GM10248 (cell line): Measurements from ENCODE around the gene LCAT.

Experiments used
- CTCF ChIA-PET: fragments of 300-600 bp; sonication (Branson Sonifier 250); formaldehyde crosslinking; extraction: SDS; loops from one replicate; lab custom pipeline; 2021; ENCODE audit warnings: antibody characterized with exemption; lab: Yijun Ruan, JAX
- POLR2A ChIA-PET: fragments of 350-650 bp; sonication (Branson Sonifier 250); formaldehyde crosslinking; extraction: SDS; loops from one replicate; lab custom pipeline; 2020; ENCODE audit warnings: antibody characterized with exemption; lab: Yijun Ruan, JAX
- DNase-seq: peaks from one replicate; pipeline ENCODE4 v3.0.0; 2012; ENCODE audit errors: extremely low spot score
- CTCF ChIP-seq: IDR thresholded peaks from 2 replicates; pipeline ENCODE4 v1.5.1; 2012; ENCODE audit warnings: mild to moderate bottlenecking, low read depth; ENCODE audit errors: extremely low read depth, missing control alignments, control extremely low read depth

LCAT gene

DNA sequence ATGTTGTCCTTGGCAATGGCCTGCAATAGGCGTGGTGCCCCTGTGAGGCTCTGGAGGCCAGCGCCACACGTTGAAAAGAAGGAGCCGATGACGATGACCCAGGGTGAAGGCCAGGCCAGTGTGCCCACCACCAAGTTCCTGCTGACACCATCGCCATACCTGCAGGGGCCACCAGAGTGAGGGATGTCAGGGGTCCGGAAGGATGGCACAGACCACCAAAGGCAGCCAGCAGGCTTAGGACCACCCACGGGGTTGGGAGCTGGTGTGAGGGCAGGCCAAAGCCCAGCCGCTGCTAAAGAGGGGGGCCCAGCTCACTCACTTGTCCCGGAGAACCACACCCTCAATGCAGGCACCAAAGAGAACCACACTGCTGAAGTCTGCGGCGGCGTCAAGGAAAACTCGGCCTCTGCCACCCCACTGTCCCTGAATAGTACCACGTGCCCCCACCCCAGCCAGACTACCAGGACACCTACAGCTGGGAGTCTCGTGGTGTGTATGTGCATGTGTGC lies 6.5 kb upstream of the LCAT start:
- ChIA-PET CTCF (interaction anchor here (1.0 to 1.5 kb wide), 4 partner anchors 9 to 135 kb away, joined by 3 to 5 read pairs (median 4); no protein-coding TSS in a partner anchor), POLR2A (interaction anchor here (0.5 to 1.6 kb wide), 2 partner anchors 9 to 367 kb away, joined by 4 to 6 read pairs; no protein-coding TSS in a partner anchor)
- TF ChIP-seq CTCF, result no peak
- DNase-seq, result no peak

GRCh38 chr16:67949645-67950044 lies 5.7 kb upstream of the LCAT start:
- DNase-seq, result no peak
- CTCF ChIA-PET, result interaction anchor here (1.0 to 1.6 kb wide), 4 partner anchors 10 to 134 kb away, joined by 3 to 5 read pairs (median 4); no protein-coding TSS in a partner anchor
- POLR2A ChIA-PET, result interaction anchor here (0.5 kb wide), 1 partner anchor 366 kb away, joined by 6 read pairs; no protein-coding TSS in a partner anchor
- TF ChIP-seq CTCF, result no peak

- TF ChIP-seq CTCF, result no peak
- no peak for DNase-seq
- ChIA-PET CTCF (interaction anchor here (1.4 to 1.6 kb wide), 3 partner anchors 11 to 19 kb away, joined by 3 read pairs; partner anchors contain the start of gene PSMB10), POLR2A (no interaction called here)
These were observed 4.1 kb upstream of the LCAT start for GRCh38 chr16:67948015-67948414.

GRCh38 chr16:67946966-67947558 lies 3.1 kb upstream of the LCAT start:
- no peak for DNase-seq
- ChIA-PET CTCF (interaction anchor here (1.3 to 1.6 kb wide), 2 partner anchors 18 to 131 kb away, joined by 3 to 4 read pairs; no protein-coding TSS in a partner anchor), POLR2A (no interaction called here)
- TF ChIP-seq CTCF, result no peak

DNA sequence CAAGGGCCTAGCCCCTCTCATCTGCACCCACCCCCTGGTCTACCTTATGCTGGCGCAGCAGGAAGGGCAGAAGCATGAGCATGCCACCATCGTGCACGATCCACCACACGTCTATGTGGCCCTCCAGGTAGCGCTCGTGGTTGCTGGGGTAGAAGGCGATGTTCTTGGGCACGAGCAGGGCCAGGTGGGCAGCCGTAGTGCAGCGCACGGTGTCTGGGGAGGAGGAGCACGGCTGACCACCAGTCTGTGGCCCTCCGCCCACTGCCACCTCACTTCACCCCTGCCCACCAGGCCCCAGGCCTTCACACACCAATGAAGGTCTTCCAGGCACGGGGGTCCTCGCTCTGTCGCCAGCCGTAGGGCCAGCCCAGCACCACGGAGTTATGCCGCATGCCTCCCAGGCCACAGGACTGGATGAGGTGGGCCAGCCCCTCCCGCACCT lies 2.2 kb upstream of the LCAT start:
- no peak for DNase-seq
- POLR2A ChIA-PET, result no interaction called here
- CTCF ChIA-PET, result interaction anchor here (1.1 to 1.6 kb wide), 3 partner anchors 17 to 130 kb away, joined by 3 to 4 read pairs (median 3); no protein-coding TSS in a partner anchor
- no peak for TF ChIP-seq CTCF

GRCh38 chr16:67945392-67945933 lies 1.5 kb upstream of the LCAT start:
- POLR2A ChIA-PET, result no interaction called here
- DNase-seq, result no peak
- TF ChIP-seq CTCF, result no peak
- CTCF ChIA-PET, result interaction anchor here (1.1 kb wide), 2 partner anchors 27 to 42 kb away, joined by 3 read pairs; no protein-coding TSS in a partner anchor
